PC-3 (cell line): ENCODE results near the gene OLFML2A. TPM values are rescaled to one million over a fixed set of nuclear protein-coding genes. Genes with fewer than 3 reads are reported as not detected.

ENCODE experiments used
- ATAC-seq: fragments of 200-7000 bp; cut with Tn5 transposase; 2 replicates; pipeline ENCODE4 v1.9.1; 2020; ENCODE audit warnings: mild to moderate bottlenecking, moderate library complexity
- BruUV-seq: library from RNA; stranded (reverse); fragments of 400-500 nt; replicated peaks from 2 replicates; lab custom pipeline; 2021; lab: Mats Ljungman, UMichigan
- CTCF ChIA-PET: fragments of 300-600 bp; sonication (Branson Sonifier 250); formaldehyde crosslinking; loops from one replicate; lab custom pipeline; 2022; ENCODE audit warnings: antibody characterized with exemption; lab: Charles Lee
- POLR2A ChIA-PET: fragments of 300-600 bp; sonication (Branson Sonifier 250); formaldehyde crosslinking; loops from one replicate; lab custom pipeline; 2022; ENCODE audit warnings: antibody characterized with exemption; ENCODE audit not compliant: unreplicated experiment; lab: Charles Lee
- DNase-seq: peaks from one replicate; pipeline ENCODE4 v3.0.0-alpha.2; 2015
- H2AFZ ChIP-seq: fragments of 300-600 bp; sonication (generic); 2 replicates; pipeline ENCODE4 v1.6.0; 2016; ENCODE audit warnings: antibody characterized with exemption, low read length
- H3F3A ChIP-seq: fragments of 300-600 bp; sonication (generic); one replicate; pipeline ENCODE4 v1.6.0; 2017; ENCODE audit warnings: antibody characterized with exemption, low read length, control low read depth, mild to moderate bottlenecking; ENCODE audit not compliant: unreplicated experiment
- H3K27ac ChIP-seq: fragments of 300-600 bp; sonication (generic); 2 replicates; pipeline ENCODE4 v1.5.1; 2016; ENCODE audit warnings: mild to moderate bottlenecking, low read length
- H3K27me3 ChIP-seq: fragments of 300-600 bp; sonication (generic); 2 replicates; pipeline ENCODE4 v1.6.1; 2016; ENCODE audit warnings: low read length, mixed read lengths
- H3K36me3 ChIP-seq: fragments of 300-600 bp; sonication (generic); 2 replicates; pipeline ENCODE4 v1.6.1; 2016; ENCODE audit warnings: low read depth, mixed run types, low read length, mixed read lengths
- H3K4me1 ChIP-seq: fragments of 300-600 bp; sonication (generic); 2 replicates; pipeline ENCODE4 v1.5.1; 2016; ENCODE audit warnings: low read length; ENCODE audit not compliant: insufficient read depth
- H3K4me2 ChIP-seq: fragments of 300-600 bp; sonication (generic); 2 replicates; pipeline ENCODE4 v1.6.0; 2016; ENCODE audit warnings: low read length
- H3K4me3 ChIP-seq: fragments of 300-600 bp; sonication (generic); 2 replicates; pipeline ENCODE4 v1.5.1; 2016; ENCODE audit warnings: mild to moderate bottlenecking, low read length, mixed read lengths
- H3K79me2 ChIP-seq: fragments of 300-600 bp; sonication (generic); 2 replicates; pipeline ENCODE4 v1.6.1; 2017; ENCODE audit warnings: low read length, mixed read lengths
- H3K9ac ChIP-seq: fragments of 300-600 bp; sonication (generic); 2 replicates; pipeline ENCODE4 v1.6.0; 2016; ENCODE audit warnings: mild to moderate bottlenecking, low read length
- H3K9me2 ChIP-seq: fragments of 300-600 bp; sonication (generic); replicated peaks from 2 replicates; pipeline ENCODE4 v1.6.1; 2016; ENCODE audit warnings: mixed run types, low read length, mixed read lengths
- H3K9me3 ChIP-seq: fragments of 300-600 bp; sonication (generic); 2 replicates; pipeline ENCODE4 v1.6.1; 2016; ENCODE audit warnings: low read length, mixed read lengths
- H4K20me1 ChIP-seq: fragments of 300-600 bp; sonication (generic); 2 replicates; pipeline ENCODE4 v1.6.1; 2016; ENCODE audit warnings: low read length, mixed read lengths
- EZH2 ChIP-seq: fragments of 300-600 bp; sonication (generic); IDR thresholded peaks from one replicate; pipeline ENCODE4 v1.6.1; 2017; ENCODE audit warnings: antibody characterized with exemption, mild to moderate bottlenecking, low read length; ENCODE audit not compliant: unreplicated experiment
- EZH2phosphoT487 ChIP-seq: fragments of 300-600 bp; sonication (generic); IDR thresholded peaks from 2 replicates; pipeline ENCODE4 v1.6.1; 2018; ENCODE audit warnings: mild to moderate bottlenecking, antibody characterized with exemption, low read length, borderline replicate concordance
- intact Hi-C: fragments of 100-400 bp; cut with micrococcal nuclease; formaldehyde crosslinking; loops from 2 replicates; pipeline ENCODE4 v1.9.0; 2023
- total RNA-seq: library from RNA; depleted of rRNA; stranded (reverse); fragments of >200 nt; gene quantifications from 2 replicates; pipeline ENCODE4 v1.2.3, GENCODE V29; 2014
- TF ChIP-seq, protein P1 (sequence below): fragments of 300-600 bp; sonication (generic); conservative IDR thresholded peaks from 2 replicates; pipeline ENCODE4 v1.5.1; 2017; ENCODE audit warnings: antibody characterized with exemption, low read depth, mild to moderate bottlenecking, low read length

OLFML2A gene
- total RNA-seq, 1 experiment from 2014 or later = 3.4 TPM

DNA sequence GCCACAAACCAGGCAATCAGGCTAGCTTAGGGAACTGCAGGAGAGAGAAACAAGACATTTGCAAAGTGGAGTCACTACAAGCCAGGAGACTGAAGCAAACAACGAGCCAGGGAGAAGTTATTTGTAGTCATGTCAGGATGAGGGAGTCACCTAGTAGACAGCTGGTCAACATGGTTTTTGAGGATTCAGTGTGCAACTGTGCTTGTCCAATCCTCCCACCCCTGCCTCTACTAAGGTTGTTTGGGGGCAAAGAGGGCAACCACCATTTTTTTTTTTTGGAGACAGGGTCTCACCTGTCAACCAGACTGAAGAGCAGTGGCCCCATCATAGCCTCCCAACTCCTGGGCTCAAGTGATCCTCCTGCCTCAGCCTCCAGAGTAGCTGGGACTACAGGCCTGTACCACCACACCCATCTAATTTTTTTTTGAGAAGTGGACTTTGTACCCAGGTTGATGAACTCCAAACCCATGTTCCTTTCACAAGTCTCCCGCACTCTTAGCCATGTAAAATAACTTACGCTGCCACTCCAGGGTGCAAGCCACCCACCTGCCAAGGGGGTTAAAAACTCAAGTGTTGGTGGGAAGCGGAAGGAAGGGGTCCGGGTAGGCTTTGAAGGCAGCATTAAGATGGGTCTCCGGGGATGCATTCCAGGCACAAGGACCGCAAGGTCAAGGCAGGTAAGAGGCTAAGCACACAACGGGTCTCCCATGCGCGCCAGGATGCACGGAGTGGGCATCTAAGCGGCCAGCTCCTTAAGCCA is 83.8 kb downstream of the OLFML2A start:
- POLR2A ChIA-PET = interaction anchor here (0.7 kb wide), 1 partner anchor 382 kb away, joined by 3 read pairs; no protein-coding TSS in a partner anchor

DNA sequence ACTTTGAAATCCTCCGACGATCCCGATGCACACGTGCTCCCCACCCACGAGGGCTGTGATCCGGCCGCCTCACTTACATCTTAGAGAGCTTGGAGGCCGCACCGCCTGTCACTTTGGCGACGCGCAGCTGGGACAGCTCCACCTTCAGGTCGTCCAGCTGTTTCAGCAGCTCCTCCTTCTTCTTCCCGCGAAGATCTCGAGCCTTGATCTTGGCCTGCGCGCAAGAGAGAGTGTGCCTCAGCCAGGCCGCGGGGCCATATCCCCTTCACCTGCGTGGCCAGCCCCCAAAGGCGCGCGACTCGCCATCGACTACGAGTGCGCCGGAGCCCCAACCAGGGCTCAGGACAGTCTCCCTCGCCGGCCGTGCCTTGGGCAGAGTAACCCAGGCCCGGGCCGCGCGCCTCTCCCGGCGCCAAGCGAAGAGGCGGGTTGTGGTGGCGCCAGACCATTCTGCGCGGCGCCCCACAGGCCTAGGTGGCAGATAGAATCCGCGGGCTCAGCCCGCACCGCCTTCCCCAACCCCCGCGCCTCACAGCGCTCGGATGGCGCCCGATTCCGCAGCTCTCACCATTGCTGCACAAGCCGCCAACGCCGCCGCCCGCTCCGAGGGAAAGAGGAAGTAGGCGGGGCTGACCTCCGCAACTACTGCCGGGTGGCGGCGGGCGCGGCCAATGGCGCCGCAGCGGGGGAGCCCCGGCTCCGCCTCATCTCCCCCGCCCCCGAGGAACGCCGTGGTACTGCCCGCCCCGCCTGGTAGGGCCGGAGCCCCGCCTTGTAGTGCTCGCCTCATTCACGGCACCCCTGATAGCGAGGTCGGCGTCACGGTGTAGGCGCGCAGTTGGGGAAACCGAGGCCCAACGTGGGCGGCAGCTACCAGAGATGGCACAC is 84.7 kb downstream of the OLFML2A start, which contains the start of the genes ARPC5L and RPL35:
Gene ARPC5L, plus strand, starts transcription at position 789 of the 888 bp plus-strand sequence. CDS start 7,161 bp downstream, outside the sequence.
Gene RPL35, minus strand, starts transcription at position 616 of the 888 bp plus-strand sequence. Its CDS starts 45 bp downstream, at position 571.
- POLR2A ChIA-PET = interaction anchor here (0.7 kb wide), 1 partner anchor 382 kb away, joined by 3 read pairs; no protein-coding TSS in a partner anchor
- no TSS peak for BruUV-seq

More for the DNA sequence above, 83.8 kb downstream of the OLFML2A start:
- Histone ChIP-seq H3K9me2 (no peaks in the 10 kb centered on the region), H3K27ac (peak overlapping the region; percentile 58), H2AFZ (no peak overlapping the region), H4K20me1 (peaks cover 40% of the 10 kb centered on the region), H3K4me1 (peaks cover 26% of the 10 kb centered on the region), H3K27me3 (no peaks in the 10 kb centered on the region), H3F3A (peaks cover 9% of the 10 kb centered on the region), H3K9me3 (no peaks in the 10 kb centered on the region), H3K9ac (peak overlapping the region; percentile 99), H3K36me3 (peaks cover 42% of the 10 kb centered on the region), H3K4me3 (peak overlapping the region; percentile 98), H3K79me2 (peaks cover 40% of the 10 kb centered on the region), H3K4me2 (peak overlapping the region; percentile 90)
- TSS peak; percentile 54 for BruUV-seq
- ATAC-seq (no peak), DNase-seq (no peak)
- TF ChIP-seq, protein P1, sequence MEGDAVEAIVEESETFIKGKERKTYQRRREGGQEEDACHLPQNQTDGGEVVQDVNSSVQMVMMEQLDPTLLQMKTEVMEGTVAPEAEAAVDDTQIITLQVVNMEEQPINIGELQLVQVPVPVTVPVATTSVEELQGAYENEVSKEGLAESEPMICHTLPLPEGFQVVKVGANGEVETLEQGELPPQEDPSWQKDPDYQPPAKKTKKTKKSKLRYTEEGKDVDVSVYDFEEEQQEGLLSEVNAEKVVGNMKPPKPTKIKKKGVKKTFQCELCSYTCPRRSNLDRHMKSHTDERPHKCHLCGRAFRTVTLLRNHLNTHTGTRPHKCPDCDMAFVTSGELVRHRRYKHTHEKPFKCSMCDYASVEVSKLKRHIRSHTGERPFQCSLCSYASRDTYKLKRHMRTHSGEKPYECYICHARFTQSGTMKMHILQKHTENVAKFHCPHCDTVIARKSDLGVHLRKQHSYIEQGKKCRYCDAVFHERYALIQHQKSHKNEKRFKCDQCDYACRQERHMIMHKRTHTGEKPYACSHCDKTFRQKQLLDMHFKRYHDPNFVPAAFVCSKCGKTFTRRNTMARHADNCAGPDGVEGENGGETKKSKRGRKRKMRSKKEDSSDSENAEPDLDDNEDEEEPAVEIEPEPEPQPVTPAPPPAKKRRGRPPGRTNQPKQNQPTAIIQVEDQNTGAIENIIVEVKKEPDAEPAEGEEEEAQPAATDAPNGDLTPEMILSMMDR = no peak
- no peak for TF ChIP-seq EZH2
- no peak for TF ChIP-seq EZH2phosphoT487
- intact Hi-C loops = no loop called here
- CTCF ChIA-PET = no interaction called here

More for the DNA sequence above, 84.7 kb downstream of the OLFML2A start, which contains the start of the genes ARPC5L and RPL35:
- CTCF ChIA-PET = no interaction called here
- DNase-seq (peak; percentile 88), ATAC-seq (peak; percentile 90)
- intact Hi-C loops = no loop called here
- Histone ChIP-seq H3K4me1 (peaks cover 26% of the 10 kb centered on the region), H3F3A (peaks cover 8% of the 10 kb centered on the region), H3K36me3 (peaks cover 42% of the 10 kb centered on the region), H3K27ac (peak within 1 kb of the TSS; percentile 58), H3K9me3 (no peaks in the 10 kb centered on the region), H2AFZ (peak within 1 kb of the TSS; percentile 79), H3K27me3 (no peaks in the 10 kb centered on the region), H3K4me2 (peak within 1 kb of the TSS; percentile 90), H3K9me2 (no peaks in the 10 kb centered on the region), H3K4me3 (peak within 1 kb of the TSS; percentile 98), H3K9ac (peak within 1 kb of the TSS; percentile 99), H3K79me2 (peaks cover 40% of the 10 kb centered on the region), H4K20me1 (peaks cover 40% of the 10 kb centered on the region)
- TF ChIP-seq, protein P1 = no peak; the same call in 1 of the 2 replicates
- no peak for TF ChIP-seq EZH2
- no peak for TF ChIP-seq EZH2phosphoT487
